Measurements from ENCODE around the gene BAHCC1. TPM values are rescaled to one million over a fixed set of nuclear protein-coding genes. Genes with fewer than 3 reads are reported as not detected.

Gene BAHCC1
- total and polyA plus RNA-seq, 2 of the 4 experiments (the other 2 are of a cell fraction) = 0.36 to 7.8 TPM

DNA sequence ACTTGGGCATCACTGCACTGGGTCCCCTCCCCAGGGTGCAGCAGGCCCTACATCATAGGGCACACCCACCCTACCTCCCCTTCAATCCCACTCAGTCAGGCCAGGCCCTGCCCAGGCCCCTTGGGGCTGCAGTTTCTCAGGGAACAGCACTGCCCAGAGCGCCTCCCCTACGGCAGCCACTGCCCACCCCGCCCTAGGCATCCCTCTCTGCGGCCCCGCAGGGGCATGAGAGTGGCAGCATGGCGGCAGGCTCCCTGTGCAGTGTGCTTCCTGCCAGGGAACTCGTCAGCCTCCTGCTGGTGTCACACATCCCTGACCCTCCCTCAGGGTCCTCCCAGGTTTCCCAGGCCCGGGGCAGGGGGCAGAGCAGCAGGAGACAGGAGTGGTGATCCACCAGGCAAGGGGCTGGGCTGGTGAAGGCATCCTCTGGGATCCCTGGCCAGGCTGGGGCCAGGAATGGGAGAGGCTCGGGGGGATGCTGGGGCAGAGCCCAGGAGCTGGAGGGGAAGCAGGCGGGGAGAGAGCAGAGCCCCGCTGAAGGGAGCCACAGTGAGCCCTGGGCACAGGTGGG is 16.2 kb upstream of the BAHCC1 start:
- Histone ChIP-seq H3K36me3 (ENCODE audit: control insufficient read depth, insufficient read depth, low read length) (no peaks in the 10 kb centered on the region), H3K14ac (replicated peaks; ENCODE audit: low read depth, low read length) (no peak overlapping the region), H4K20me1 (ENCODE audit: insufficient read depth, low read length) (no peaks in the 10 kb centered on the region), H4K8ac (ENCODE audit: low read depth in 2 of 2, low read length in 2 of 2) (no peak overlapping the region), H3K27ac (ENCODE audit: insufficient read depth, low read length) (no peak overlapping the region), H3K9me1 (ENCODE audit: insufficient read depth, low read length) (no peaks in the 10 kb centered on the region), H3K18ac (ENCODE audit: low read depth, low read length) (no peak overlapping the region), H3K9me3 (ENCODE audit: control insufficient read depth, insufficient read depth, low read length) (peaks cover 1% of the 10 kb centered on the region; the same call in 1 of the 2 replicates), H2BK120ac (ENCODE audit: low read depth, low read length) (no peak overlapping the region), H3K27me3 (ENCODE audit: control insufficient read depth, insufficient read depth, low read length) (peaks cover 12% of the 10 kb centered on the region; the same call in 1 of the 2 replicates), H3K56ac (ENCODE audit: extremely low read depth, insufficient read depth, low read length) (no peak overlapping the region), H2BK15ac (ENCODE audit: low read depth, low read length) (no peak overlapping the region), H3K23ac (ENCODE audit: low read depth, low read length) (no peak overlapping the region), H3K4me3 (ENCODE audit: insufficient read depth, low read depth, low read length) (no peak overlapping the region), H2AFZ (replicated peaks; ENCODE audit: low read length, poor library complexity) (peak overlapping the region; percentile 21), H2BK20ac (ENCODE audit: low read depth, low read length) (no peak overlapping the region), H3K4me1 (ENCODE audit: control insufficient read depth, insufficient read depth, low read length) (no peaks in the 10 kb centered on the region), H4K91ac (ENCODE audit: insufficient read depth, low read depth, low read length) (no peak overlapping the region), H3K4me2 (ENCODE audit: low read depth, low read length) (no peak overlapping the region), H3K9ac (ENCODE audit: low read depth, low read length) (no peak overlapping the region), H3K79me1 (ENCODE audit: low read depth in 1 of 2, low read length in 2 of 2) (no peaks in the 10 kb centered on the region), H2AK9ac (replicated peaks; ENCODE audit: low read depth, low read length, poor library complexity) (peak overlapping the region; percentile 50), H2AK5ac (ENCODE audit: low read depth, low read length) (no peak overlapping the region; the same call in 1 of the 2 replicates), H2BK5ac (ENCODE audit: low read depth, low read length, poor library complexity, severe bottlenecking) (no peak overlapping the region), H3K4ac (ENCODE audit: low read depth, low read length) (no peak overlapping the region), H4K5ac (ENCODE audit: low read depth, low read length) (no peak overlapping the region)
- ATAC-seq (ENCODE audit: low read depth) (no peak), DNase-seq (no peak)
- no peak for TF ChIP-seq BHLHE40 (IDR thresholded peaks at IDR 0.05; ENCODE audit: low read depth, low read length)
- TF ChIP-seq, protein P1, sequence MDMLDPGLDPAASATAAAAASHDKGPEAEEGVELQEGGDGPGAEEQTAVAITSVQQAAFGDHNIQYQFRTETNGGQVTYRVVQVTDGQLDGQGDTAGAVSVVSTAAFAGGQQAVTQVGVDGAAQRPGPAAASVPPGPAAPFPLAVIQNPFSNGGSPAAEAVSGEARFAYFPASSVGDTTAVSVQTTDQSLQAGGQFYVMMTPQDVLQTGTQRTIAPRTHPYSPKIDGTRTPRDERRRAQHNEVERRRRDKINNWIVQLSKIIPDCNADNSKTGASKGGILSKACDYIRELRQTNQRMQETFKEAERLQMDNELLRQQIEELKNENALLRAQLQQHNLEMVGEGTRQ (IDR thresholded peaks at IDR 0.05; ENCODE audit: low read depth, low read length) = no peak
- TF ChIP-seq RAD21 (IDR thresholded peaks at IDR 0.05; ENCODE audit: low read length) = no peak
- TF ChIP-seq, protein P2, sequence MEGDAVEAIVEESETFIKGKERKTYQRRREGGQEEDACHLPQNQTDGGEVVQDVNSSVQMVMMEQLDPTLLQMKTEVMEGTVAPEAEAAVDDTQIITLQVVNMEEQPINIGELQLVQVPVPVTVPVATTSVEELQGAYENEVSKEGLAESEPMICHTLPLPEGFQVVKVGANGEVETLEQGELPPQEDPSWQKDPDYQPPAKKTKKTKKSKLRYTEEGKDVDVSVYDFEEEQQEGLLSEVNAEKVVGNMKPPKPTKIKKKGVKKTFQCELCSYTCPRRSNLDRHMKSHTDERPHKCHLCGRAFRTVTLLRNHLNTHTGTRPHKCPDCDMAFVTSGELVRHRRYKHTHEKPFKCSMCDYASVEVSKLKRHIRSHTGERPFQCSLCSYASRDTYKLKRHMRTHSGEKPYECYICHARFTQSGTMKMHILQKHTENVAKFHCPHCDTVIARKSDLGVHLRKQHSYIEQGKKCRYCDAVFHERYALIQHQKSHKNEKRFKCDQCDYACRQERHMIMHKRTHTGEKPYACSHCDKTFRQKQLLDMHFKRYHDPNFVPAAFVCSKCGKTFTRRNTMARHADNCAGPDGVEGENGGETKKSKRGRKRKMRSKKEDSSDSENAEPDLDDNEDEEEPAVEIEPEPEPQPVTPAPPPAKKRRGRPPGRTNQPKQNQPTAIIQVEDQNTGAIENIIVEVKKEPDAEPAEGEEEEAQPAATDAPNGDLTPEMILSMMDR (conservative IDR thresholded peaks at IDR 0.05; ENCODE audit: low read depth, low read length) = no peak
- no peak for TF ChIP-seq NFE2L2 (IDR thresholded peaks at IDR 0.05; ENCODE audit: low read depth, low read length)
- no peak for TF ChIP-seq RCOR1 (IDR thresholded peaks at IDR 0.05; ENCODE audit: insufficient replicate concordance, low read length)
- no peak for TF ChIP-seq RFX5 (IDR thresholded peaks at IDR 0.05; ENCODE audit: low read depth, low read length)
- TF ChIP-seq MXI1 (IDR thresholded peaks at IDR 0.05; ENCODE audit: borderline replicate concordance, low read depth, low read length) = no peak
- no peak for TF ChIP-seq POLR2A (IDR thresholded peaks at IDR 0.05; ENCODE audit: low read depth, low read length)
- no peak for TF ChIP-seq SMC3 (IDR thresholded peaks at IDR 0.05; ENCODE audit: low read depth, low read length)
- TF ChIP-seq, protein P3, sequence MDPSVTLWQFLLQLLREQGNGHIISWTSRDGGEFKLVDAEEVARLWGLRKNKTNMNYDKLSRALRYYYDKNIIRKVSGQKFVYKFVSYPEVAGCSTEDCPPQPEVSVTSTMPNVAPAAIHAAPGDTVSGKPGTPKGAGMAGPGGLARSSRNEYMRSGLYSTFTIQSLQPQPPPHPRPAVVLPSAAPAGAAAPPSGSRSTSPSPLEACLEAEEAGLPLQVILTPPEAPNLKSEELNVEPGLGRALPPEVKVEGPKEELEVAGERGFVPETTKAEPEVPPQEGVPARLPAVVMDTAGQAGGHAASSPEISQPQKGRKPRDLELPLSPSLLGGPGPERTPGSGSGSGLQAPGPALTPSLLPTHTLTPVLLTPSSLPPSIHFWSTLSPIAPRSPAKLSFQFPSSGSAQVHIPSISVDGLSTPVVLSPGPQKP (IDR thresholded peaks at IDR 0.05; ENCODE audit: borderline replicate concordance, low read depth, low read length) = no peak
- no peak for TF ChIP-seq MAZ (IDR thresholded peaks at IDR 0.05; ENCODE audit: borderline replicate concordance, low read depth, low read length)
- TF ChIP-seq CHD1 (IDR thresholded peaks at IDR 0.05; ENCODE audit: low read depth, low read length) = no peak
- no peak for TF ChIP-seq CEBPB (IDR thresholded peaks at IDR 0.05; ENCODE audit: low read depth, low read length)
- TF ChIP-seq FOS (IDR thresholded peaks at IDR 0.05; ENCODE audit: low read depth, low read length) = no peak
- TF ChIP-seq MAFK (IDR thresholded peaks at IDR 0.05; ENCODE audit: low read depth, low read length) = no peak
- 92% methylated on average over 2 of the region's 11 CpGs; no CpG with 5 or more reads in 1 of the 2 experiments for WGBS, 2 experiments (ENCODE audit: extremely low coverage in 2 of 2, insufficient read length in 1 of 2)
- CTCF ChIA-PET = no interaction called here
- no TSS peak for BruUV-seq (replicated peaks)
- intact Hi-C loops (cut with micrococcal nuclease) (no loop called here), in situ Hi-C loops (cut with MboI; ENCODE audit: low sequenced_read_pairs) (no loop called here), dilution Hi-C loops (cut with HindIII; ENCODE audit: low sequenced_read_pairs, unreplicated experiment) (no loop called here)
- POLR2A ChIA-PET (ENCODE audit: unreplicated experiment) = no interaction called here
